GM21447 (cell line): Measurements from ENCODE around the gene BOK.

Experiments used
- ATAC-seq: cut with Tn5 transposase; IDR thresholded peaks from one replicate; pipeline ENCODE4 v1.9.1; 2021; ENCODE audit not compliant: unreplicated experiment

Gene BOK

DNA sequence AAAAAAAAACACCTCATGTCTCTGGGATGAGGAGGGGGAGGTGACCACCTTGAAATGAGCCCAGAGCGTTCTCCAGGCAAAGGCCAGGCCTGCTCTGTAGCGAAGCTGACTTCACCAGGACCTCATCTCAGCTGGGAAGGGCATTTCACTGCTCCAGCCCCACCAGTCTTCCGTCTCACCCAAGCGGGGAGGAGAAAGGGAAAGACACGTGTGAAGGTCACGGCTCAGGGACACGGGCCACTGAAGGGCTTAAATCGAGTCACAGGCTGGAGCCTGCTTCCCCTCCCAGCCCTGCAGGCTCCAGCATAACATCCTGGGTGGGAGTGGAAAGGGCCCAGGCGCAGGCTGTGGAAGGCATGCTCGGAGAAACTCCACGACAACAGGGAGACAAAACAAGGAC is 60.3 kb downstream of the BOK start:
- no peak for ATAC-seq

- ATAC-seq, result no peak
These were observed 61.3 kb downstream of the BOK start for GRCh38 chr2:241619597-241620418.

- no peak for ATAC-seq
These were observed 61.8 kb downstream of the BOK start for GRCh38 chr2:241620419-241620769.
